ENCODE results near the gene MAD1L1.
"Not testable (repeated sequence)": the region's sequence is repeated elsewhere in the genome, so short reads cannot be mapped to it uniquely, and the experiment has no call there.

GRCh38 chr7:1816451-1816850 lies 416.3 kb downstream of the MAD1L1 start:
- TF ChIP-seq POLR2A (IDR thresholded peaks at IDR 0.05; ENCODE audit: low read depth, low read length); TAF1 (IDR thresholded peaks at IDR 0.05; ENCODE audit: borderline replicate concordance, low read depth, low read length): not testable (repeated sequence)
